Endothelial cell of umbilical vein (primary cell): ENCODE measurements around the gene CADPS. TPM values are rescaled to one million over a fixed set of nuclear protein-coding genes. Genes with fewer than 3 reads are reported as not detected.

Source experiments
- BruUV-seq: library from RNA; stranded (reverse); fragments of 400-500 nt; replicated peaks from 2 replicates; lab custom pipeline; 2021; lab: Mats Ljungman, UMichigan
- CTCF ChIA-PET: fragments of 300-600, 350-600 bp; sonication (Branson Sonifier 250); formaldehyde crosslinking; loops from one replicate; lab custom pipeline; 2021; ENCODE audit warnings: antibody characterized with exemption, inconsistent platforms; lab: Charles Lee
- POLR2A ChIA-PET: fragments of 300-600, 350-600 bp; sonication (Branson Sonifier 250); formaldehyde crosslinking; loops from one replicate; lab custom pipeline; 2021; ENCODE audit warnings: antibody characterized with exemption, inconsistent platforms; lab: Charles Lee
- DNase-seq: peaks from one replicate; pipeline ENCODE4 v3.0.0-alpha.2; 2011; ENCODE audit warnings: low read depth, low spot score
- FAIRE-seq: peaks from 2 replicates; lab custom pipeline; 2011; peaks lifted over from hg19 to GRCh38; lab: Jason Lieb, UNC
- H2AFZ ChIP-seq: 2 replicates; pipeline ENCODE4 v1.6.0; 2012; ENCODE audit warnings: low read depth, low read length, control low read depth, inconsistent platforms
- H3K27ac ChIP-seq: 2 replicates; pipeline ENCODE4 v1.5.1; 2011; ENCODE audit warnings: low read depth, mild to moderate bottlenecking, control low read depth, low read length, moderate library complexity; ENCODE audit not compliant: insufficient read depth
- H3K27me3 ChIP-seq, 2 experiments: 2 replicates each; pipeline versions ENCODE4 v1.6.0 to v1.6.1; 2011; ENCODE audit warnings: low read length in 2 of 2, mixed read lengths in 1 of 2; ENCODE audit not compliant: control insufficient read depth in 2 of 2, insufficient read depth in 2 of 2
- H3K36me3 ChIP-seq, 2 experiments: 2 replicates in 1 of 2; 3 replicates in 1 of 2; pipeline ENCODE4 v1.5.1; 2011; ENCODE audit warnings: low read length in 2 of 2, mild to moderate bottlenecking in 1 of 2, moderate library complexity in 1 of 2; ENCODE audit not compliant: control insufficient read depth in 2 of 2, insufficient read depth in 2 of 2; ENCODE audit errors: extremely low read depth in 1 of 2
- H3K4me1 ChIP-seq: 3 replicates; pipeline ENCODE4 v1.5.1; 2011; ENCODE audit warnings: mild to moderate bottlenecking, low read length; ENCODE audit not compliant: control insufficient read depth, insufficient read depth; ENCODE audit errors: extremely low read depth
- H3K4me2 ChIP-seq: 2 replicates; pipeline ENCODE4 v1.6.1; 2011; ENCODE audit warnings: low read length, control low read depth, mixed read lengths; ENCODE audit not compliant: insufficient read depth
- H3K4me3 ChIP-seq, 3 experiments: fragments of 200-600 bp in 1 of 3; sonication (generic), shearing (Covaris generic) in 1 of 3; replicated peaks in 1 of 3; 2 replicates each; pipeline ENCODE4 v1.5.1; 2011 to 2016; ENCODE audit warnings: control low read depth in 3 of 3, low read length in 3 of 3, mild to moderate bottlenecking in 2 of 3, inconsistent platforms in 1 of 3, low read depth in 1 of 3, moderate library complexity in 1 of 3; ENCODE audit not compliant: insufficient read depth in 1 of 3
- H3K79me2 ChIP-seq: 2 replicates; pipeline ENCODE4 v1.6.0; 2012; ENCODE audit warnings: low read length, inconsistent platforms; ENCODE audit not compliant: control insufficient read depth, insufficient read depth
- H3K9ac ChIP-seq: replicated peaks from 2 replicates; pipeline ENCODE3; 2011; ENCODE audit warnings: low read length, control low read depth; ENCODE audit not compliant: insufficient read depth; ENCODE audit errors: extremely low read depth
- H3K9me1 ChIP-seq: replicated peaks from 3 replicates; pipeline ENCODE4 v1.6.0; 2011; ENCODE audit warnings: mild to moderate bottlenecking, low read length; ENCODE audit not compliant: control insufficient read depth, insufficient read depth; ENCODE audit errors: extremely low read depth
- H3K9me3 ChIP-seq: replicated peaks from 2 replicates; pipeline ENCODE4 v1.5.1; 2012; ENCODE audit warnings: low read length, inconsistent platforms; ENCODE audit not compliant: control insufficient read depth, insufficient read depth
- H4K20me1 ChIP-seq: replicated peaks from 2 replicates; pipeline ENCODE3; 2011; ENCODE audit warnings: mild to moderate bottlenecking, low read length; ENCODE audit not compliant: control insufficient read depth, insufficient read depth; ENCODE audit errors: extremely low read depth
- CTCF ChIP-seq, 2 donors: IDR thresholded peaks; 1 replicate in 1 of 2; 2 replicates in 1 of 2; pipeline ENCODE4 v1.5.1; 2011; ENCODE audit warnings: low read length in 2 of 2, mild to moderate bottlenecking in 2 of 2, moderate library complexity in 2 of 2, control low read depth in 1 of 2, inconsistent platforms in 1 of 2, low read depth in 1 of 2; ENCODE audit not compliant: insufficient read depth in 1 of 2; ENCODE audit errors: extremely low read depth in 1 of 2
- EZH2 ChIP-seq: IDR thresholded peaks from 2 replicates; pipeline ENCODE4 v1.6.1; 2012; ENCODE audit warnings: borderline replicate concordance, low read depth, mild to moderate bottlenecking, moderate library complexity, low read length, inconsistent platforms; ENCODE audit not compliant: severe bottlenecking
- FOS ChIP-seq: IDR thresholded peaks from 2 replicates; pipeline ENCODE4 v1.6.1; 2011; ENCODE audit warnings: mild to moderate bottlenecking, low read length, moderate library complexity, borderline replicate concordance; ENCODE audit not compliant: insufficient read depth
- GATA2 ChIP-seq: IDR thresholded peaks from 2 replicates; pipeline ENCODE4 v1.7.0; 2011; ENCODE audit warnings: low read depth, mild to moderate bottlenecking, moderate library complexity, mixed read lengths, low read length; ENCODE audit not compliant: insufficient read length, insufficient read depth
- JUN ChIP-seq: IDR thresholded peaks from 2 replicates; pipeline ENCODE4 v1.6.1; 2011; ENCODE audit warnings: borderline replicate concordance, low read depth; ENCODE audit not compliant: insufficient read length, insufficient read depth
- MAX ChIP-seq: IDR thresholded peaks from 2 replicates; pipeline ENCODE4 v1.6.1; 2011; ENCODE audit not compliant: insufficient read depth, insufficient read length
- MYC ChIP-seq: IDR thresholded peaks from one replicate; pipeline ENCODE4 v1.6.1; 2011; ENCODE audit warnings: mild to moderate bottlenecking, low read depth, low read length
- POLR2A ChIP-seq: IDR thresholded peaks from 2 replicates; pipeline ENCODE4 v1.6.1; 2012; ENCODE audit warnings: low read depth, mild to moderate bottlenecking, control low read depth, low read length
- POLR2AphosphoS5 ChIP-seq: IDR thresholded peaks from 2 replicates; pipeline ENCODE4 v1.6.1; 2012; ENCODE audit warnings: low read depth, mild to moderate bottlenecking, control low read depth, low read length, moderate library complexity; ENCODE audit not compliant: insufficient read depth
- dilution Hi-C: fragments of 300-500 bp; cut with MboI; formaldehyde crosslinking; loops from one replicate; pipeline ENCODE4 v1.15.0; 2019; ENCODE audit warnings: low sequenced_read_pairs; ENCODE audit not compliant: extremely low pct_ligation_motif_present
- intact Hi-C: fragments of 100-400 bp; cut with micrococcal nuclease; formaldehyde crosslinking; loops from one replicate; pipeline ENCODE4 v1.10.0; 2022
- polyA plus RNA-seq, 4 experiments: library from polyadenylated mRNA; depleted of rRNA in 3 of 4; stranded (reverse) in 3 of 4; unstranded in 1 of 4; fragments of >200 nt; gene quantifications; 2 replicates each; pipeline versions ENCODE4 v1.2.1 to v1.2.3, GENCODE V29; 2011 to 2012; ENCODE audit warnings: missing spikeins in 1 of 4
- total RNA-seq: library from RNA; stranded (reverse); gene quantifications from 2 replicates; pipeline ENCODE4 v1.2.3, GENCODE V29; 2021

CADPS gene
- total and polyA plus RNA-seq, 2 donors (not counting 3 experiments of a cell fraction or from before 2014, with no cell fraction given) = not detected

GRCh38 chr3:62679988-62680387 is 195.2 kb downstream of the CADPS start:
- CTCF ChIA-PET = interaction anchor here (1.2 kb wide), 1 partner anchor 11 kb away, joined by 3 read pairs; no protein-coding TSS in a partner anchor
- no TSS peak for BruUV-seq
- Histone ChIP-seq H3K9ac (no peak overlapping the region), H2AFZ (no peak overlapping the region), H3K9me3 (no peaks in the 10 kb centered on the region), H3K4me1 (no peaks in the 10 kb centered on the region), H3K27ac (no peak overlapping the region), H4K20me1 (no peaks in the 10 kb centered on the region), H3K27me3 (peaks cover 2 to 3% of the 10 kb centered on the region in 2 experiments), H3K36me3 (no peaks in the 10 kb centered on the region), H3K9me1 (no peaks in the 10 kb centered on the region), H3K4me2 (no peak overlapping the region), H3K4me3 (no peak overlapping the region), H3K79me2 (no peaks in the 10 kb centered on the region)
- intact Hi-C loops (no loop called here), dilution Hi-C loops (no loop called here)
- POLR2A ChIA-PET = no interaction called here
- FAIRE-seq (no peak), DNase-seq (no peak)
- TF ChIP-seq JUN = no peak

- H3K27me3 ChIP-seq = peaks cover 0 to 3% of the 10 kb centered on the region in 2 experiments
- H3K9ac ChIP-seq = no peak overlapping the region
- dilution Hi-C loops = no loop called here
- H3K4me2 ChIP-seq = no peak overlapping the region
- H2AFZ ChIP-seq = no peak overlapping the region
- TF ChIP-seq CTCF (IDR thresholded peaks at IDR 0.05; ENCODE audit: extremely low read depth in 1 of 2, insufficient read depth in 1 of 2, low read depth in 1 of 2, low read length in 2 of 2) (no peak), EZH2 (no peak), JUN (no peak), MAX (no peak), POLR2AphosphoS5 (no peak), MYC (no peak), GATA2 (no peak), POLR2A (no peak), FOS (no peak)
- H3K36me3 ChIP-seq = no peaks in the 10 kb centered on the region
- H3K4me3 ChIP-seq = no peak overlapping the region
- DNase-seq (no peak), FAIRE-seq (no peak)
- H4K20me1 ChIP-seq = no peaks in the 10 kb centered on the region
- ChIA-PET CTCF (no interaction called here), POLR2A (no interaction called here)
- H3K9me3 ChIP-seq = no peaks in the 10 kb centered on the region
- no peak overlapping the region for H3K27ac ChIP-seq
- BruUV-seq = no TSS peak
- H3K4me1 ChIP-seq = no peaks in the 10 kb centered on the region
- intact Hi-C loops = no loop called here
- H3K9me1 ChIP-seq = no peaks in the 10 kb centered on the region
- H3K79me2 ChIP-seq = no peaks in the 10 kb centered on the region
These were observed 196.4 kb downstream of the CADPS start for GRCh38 chr3:62678841-62679240.
